Left ventricle myocardium inferior (tissue), 1 donor: ENCODE data around the gene PPP1R15B. TPM values are rescaled to one million over a fixed set of nuclear protein-coding genes. Genes with fewer than 3 reads are reported as not detected.

ENCODE experiments used
- DNase-seq: peaks from one replicate; pipeline ENCODE4 v3.0.0-alpha.2; 2020
- H3K27ac ChIP-seq: fragments of 200-600 bp; replicated peaks from 2 replicates; pipeline ENCODE4 v1.8.0; 2021
- H3K27me3 ChIP-seq: fragments of 200-600 bp; 2 replicates; pipeline ENCODE4 v1.8.0; 2021; ENCODE audit warnings: low read depth
- H3K36me3 ChIP-seq: fragments of 200-600 bp; 2 replicates; pipeline ENCODE4 v1.8.0; 2021
- H3K4me1 ChIP-seq: fragments of 200-600 bp; 2 replicates; pipeline ENCODE4 v1.8.0; 2021
- H3K4me3 ChIP-seq: fragments of 200-600 bp; 2 replicates; pipeline ENCODE4 v1.8.0; 2021; ENCODE audit warnings: mild to moderate bottlenecking, moderate library complexity
- H3K9me3 ChIP-seq: fragments of 200-600 bp; replicated peaks from 2 replicates; pipeline ENCODE4 v1.8.0; 2021
- CTCF ChIP-seq: fragments of 200-600 bp; IDR thresholded peaks from 2 replicates; pipeline ENCODE4 v1.8.0; 2021; ENCODE audit warnings: antibody characterized with exemption, mild to moderate bottlenecking, borderline replicate concordance
- intact Hi-C: fragments of 100-400 bp; cut with micrococcal nuclease; formaldehyde crosslinking; loops from one replicate; pipeline ENCODE4 v1.11.0; 2022
- total RNA-seq: library from RNA; stranded (reverse); fragmentation: NEBNext Ultra II Directional; extraction: Animal tissue kit (Norgen Biotek cat#: 25700); gene quantifications from one replicate; pipeline ENCODE4 v1.2.1, GENCODE V29; 2021
- donor health status: DM: no; HTN: yes; CAD: no; lungs with severe emphysema.

PPP1R15B gene
- total RNA-seq, 1 donor from 2014 or later, result 20.5 TPM

GRCh38 chr1:204391629-204392028 lies 20.0 kb downstream of the PPP1R15B start:
- Histone ChIP-seq H3K9me3 (no peaks in the 10 kb centered on the region), H3K4me1 (no peaks in the 10 kb centered on the region), H3K36me3 (no peaks in the 10 kb centered on the region), H3K27ac (no peak overlapping the region), H3K4me3 (no peak overlapping the region), H3K27me3 (no peaks in the 10 kb centered on the region)
- intact Hi-C loops, result loop anchor here (10.0 kb wide), 1 partner anchor 227 kb away; the partner anchor contains the start of gene REN
- no peak for TF ChIP-seq CTCF
- DNase-seq, result no peak

GRCh38 chr1:204390751-204391466 lies 20.7 kb downstream of the PPP1R15B start:
- Histone ChIP-seq H3K27ac (no peak overlapping the region), H3K4me3 (no peak overlapping the region), H3K27me3 (no peaks in the 10 kb centered on the region), H3K9me3 (no peaks in the 10 kb centered on the region), H3K4me1 (no peaks in the 10 kb centered on the region), H3K36me3 (no peaks in the 10 kb centered on the region)
- TF ChIP-seq CTCF, result no peak
- no peak for DNase-seq
- intact Hi-C loops, result loop anchor here (10.0 kb wide), 1 partner anchor 226 kb away; the partner anchor contains the start of gene REN

- H3K27me3 ChIP-seq, result no peaks in the 10 kb centered on the region
- intact Hi-C loops, result no loop called here
- no peak for DNase-seq
- H3K9me3 ChIP-seq, result no peaks in the 10 kb centered on the region
- no peak overlapping the region for H3K4me3 ChIP-seq
- H3K27ac ChIP-seq, result no peak overlapping the region
- no peak for TF ChIP-seq CTCF
- H3K36me3 ChIP-seq, result no peaks in the 10 kb centered on the region
- H3K4me1 ChIP-seq, result peaks cover 9% of the 10 kb centered on the region
Observed at GRCh38 chr1:204385727-204386126, 25.9 kb downstream of the PPP1R15B start.

GRCh38 chr1:204384636-204385352 lies 26.8 kb downstream of the PPP1R15B start:
- H3K27ac ChIP-seq, result peak overlapping the region; percentile 14
- no peak for TF ChIP-seq CTCF
- intact Hi-C loops, result no loop called here
- peak; percentile 38 for DNase-seq
- H3K27me3 ChIP-seq, result peaks cover 7% of the 10 kb centered on the region
- H3K36me3 ChIP-seq, result no peaks in the 10 kb centered on the region
- H3K4me3 ChIP-seq, result no peak overlapping the region
- H3K4me1 ChIP-seq, result peaks cover 9% of the 10 kb centered on the region
- no peaks in the 10 kb centered on the region for H3K9me3 ChIP-seq

GRCh38 chr1:204383163-204383904 lies 28.3 kb downstream of the PPP1R15B start:
- no peaks in the 10 kb centered on the region for H3K36me3 ChIP-seq
- intact Hi-C loops, result no loop called here
- no peaks in the 10 kb centered on the region for H3K9me3 ChIP-seq
- H3K4me1 ChIP-seq, result peaks cover 12% of the 10 kb centered on the region
- H3K27me3 ChIP-seq, result peaks cover 14% of the 10 kb centered on the region
- DNase-seq, result no peak
- no peak overlapping the region for H3K27ac ChIP-seq
- no peak overlapping the region for H3K4me3 ChIP-seq
- TF ChIP-seq CTCF, result no peak
